ENCODE data around the gene ZFC3H1. TPM values are rescaled to one million over a fixed set of nuclear protein-coding genes. Genes with fewer than 3 reads are reported as not detected.

The ZFC3H1 gene
- total and polyA plus RNA-seq, 2 donors from 2014 or later, result 11.2 to 42.4 TPM

- intact Hi-C loops (cut with DNase I), result no loop called here
- no peak for DNase-seq
- Histone ChIP-seq H3K4me3 (ENCODE audit: low read length in 3 of 3) (no peak overlapping the region), H3K9me3 (ENCODE audit: control insufficient read depth in 2 of 3, insufficient read depth in 1 of 3, low read length in 3 of 3) (no peaks in the 10 kb centered on the region), H3K9ac (ENCODE audit: low read length in 3 of 3) (no peak overlapping the region), H3K27ac (ENCODE audit: low read depth in 2 of 2, low read length in 2 of 2) (no peak overlapping the region), H3K27me3 (ENCODE audit: control insufficient read depth, insufficient read depth, low read length) (no peaks in the 10 kb centered on the region), H3K4me1 (ENCODE audit: control insufficient read depth in 2 of 3, insufficient read depth in 2 of 3, low read depth in 1 of 3, low read length in 3 of 3) (no peaks in the 10 kb centered on the region), H3K36me3 (ENCODE audit: control insufficient read depth in 2 of 3, insufficient read depth in 3 of 3, low read length in 3 of 3) (peaks cover 0 to 29% (median 11%) of the 10 kb centered on the region in 3 donors)
- no peak for TF ChIP-seq CTCF (IDR thresholded peaks at IDR 0.05; ENCODE audit: borderline replicate concordance, extremely low read depth, insufficient read depth)
- no peak for FAIRE-seq
Measured at GRCh38 chr12:71641390-71641789, 22.3 kb downstream of the ZFC3H1 start.

- H3K27me3 ChIP-seq (ENCODE audit: control insufficient read depth, insufficient read depth, low read length), result no peaks in the 10 kb centered on the region
- H3K36me3 ChIP-seq (ENCODE audit: control insufficient read depth in 2 of 3, insufficient read depth in 3 of 3, low read length in 3 of 3), result peaks cover 2 to 33% (median 11%) of the 10 kb centered on the region in 3 donors
- H3K9ac ChIP-seq (ENCODE audit: low read length in 3 of 3), result no peak overlapping the region
- DNase-seq, result no peak
- no peaks in the 10 kb centered on the region for H3K9me3 ChIP-seq (ENCODE audit: control insufficient read depth in 2 of 3, insufficient read depth in 1 of 3, low read length in 3 of 3)
- intact Hi-C loops (cut with DNase I), result no loop called here
- no peaks in the 10 kb centered on the region for H3K4me1 ChIP-seq (ENCODE audit: control insufficient read depth in 2 of 3, insufficient read depth in 2 of 3, low read depth in 1 of 3, low read length in 3 of 3)
- no peak for FAIRE-seq
- no peak for TF ChIP-seq CTCF (IDR thresholded peaks at IDR 0.05; ENCODE audit: borderline replicate concordance, extremely low read depth, insufficient read depth)
- no peak overlapping the region for H3K27ac ChIP-seq (ENCODE audit: low read depth in 2 of 2, low read length in 2 of 2)
- no peak overlapping the region for H3K4me3 ChIP-seq (ENCODE audit: low read length in 3 of 3)
Measured at GRCh38 chr12:71640316-71640715, 23.3 kb downstream of the ZFC3H1 start.

- intact Hi-C loops (cut with DNase I), result no loop called here
- Histone ChIP-seq H3K4me3 (ENCODE audit: low read length in 3 of 3) (no peak overlapping the region), H3K27me3 (ENCODE audit: control insufficient read depth, insufficient read depth, low read length) (no peaks in the 10 kb centered on the region), H3K27ac (ENCODE audit: low read depth in 2 of 2, low read length in 2 of 2) (no peak overlapping the region), H3K9me3 (ENCODE audit: control insufficient read depth in 2 of 3, insufficient read depth in 1 of 3, low read length in 3 of 3) (no peaks in the 10 kb centered on the region), H3K4me1 (ENCODE audit: control insufficient read depth in 2 of 3, insufficient read depth in 2 of 3, low read depth in 1 of 3, low read length in 3 of 3) (no peaks in the 10 kb centered on the region), H3K9ac (ENCODE audit: low read length in 3 of 3) (no peak overlapping the region), H3K36me3 (ENCODE audit: control insufficient read depth in 2 of 3, insufficient read depth in 3 of 3, low read length in 3 of 3) (peaks cover 3 to 39% (median 16%) of the 10 kb centered on the region in 3 donors)
- FAIRE-seq, result no peak
- peak; percentile 7 for TF ChIP-seq CTCF (IDR thresholded peaks at IDR 0.05; ENCODE audit: borderline replicate concordance, extremely low read depth, insufficient read depth)
- DNase-seq, result no peak
Measured at GRCh38 chr12:71639341-71639760, 24.3 kb downstream of the ZFC3H1 start.

GRCh38 chr12:71638499-71638898 lies 25.1 kb downstream of the ZFC3H1 start:
- H3K27me3 ChIP-seq (ENCODE audit: control insufficient read depth, insufficient read depth, low read length), result no peaks in the 10 kb centered on the region
- DNase-seq, result no peak
- TF ChIP-seq CTCF (IDR thresholded peaks at IDR 0.05; ENCODE audit: borderline replicate concordance, extremely low read depth, insufficient read depth), result no peak
- H3K9ac ChIP-seq (ENCODE audit: low read length in 3 of 3), result no peak overlapping the region
- peaks cover 6 to 38% (median 22%) of the 10 kb centered on the region in 3 donors for H3K36me3 ChIP-seq (ENCODE audit: control insufficient read depth in 2 of 3, insufficient read depth in 3 of 3, low read length in 3 of 3)
- no peaks in the 10 kb centered on the region for H3K9me3 ChIP-seq (ENCODE audit: control insufficient read depth in 2 of 3, insufficient read depth in 1 of 3, low read length in 3 of 3)
- H3K4me3 ChIP-seq (ENCODE audit: low read length in 3 of 3), result no peak overlapping the region
- FAIRE-seq, result peak; percentile 23
- intact Hi-C loops (cut with DNase I), result no loop called here
- H3K27ac ChIP-seq (ENCODE audit: low read depth in 2 of 2, low read length in 2 of 2), result no peak overlapping the region
- no peaks in the 10 kb centered on the region for H3K4me1 ChIP-seq (ENCODE audit: control insufficient read depth in 2 of 3, insufficient read depth in 2 of 3, low read depth in 1 of 3, low read length in 3 of 3)
